ENCODE results near the gene RPL37A.
A peak's percentile ranks its signal among the peaks of the same experiment; 100 is the strongest.

The RPL37A gene

DNA sequence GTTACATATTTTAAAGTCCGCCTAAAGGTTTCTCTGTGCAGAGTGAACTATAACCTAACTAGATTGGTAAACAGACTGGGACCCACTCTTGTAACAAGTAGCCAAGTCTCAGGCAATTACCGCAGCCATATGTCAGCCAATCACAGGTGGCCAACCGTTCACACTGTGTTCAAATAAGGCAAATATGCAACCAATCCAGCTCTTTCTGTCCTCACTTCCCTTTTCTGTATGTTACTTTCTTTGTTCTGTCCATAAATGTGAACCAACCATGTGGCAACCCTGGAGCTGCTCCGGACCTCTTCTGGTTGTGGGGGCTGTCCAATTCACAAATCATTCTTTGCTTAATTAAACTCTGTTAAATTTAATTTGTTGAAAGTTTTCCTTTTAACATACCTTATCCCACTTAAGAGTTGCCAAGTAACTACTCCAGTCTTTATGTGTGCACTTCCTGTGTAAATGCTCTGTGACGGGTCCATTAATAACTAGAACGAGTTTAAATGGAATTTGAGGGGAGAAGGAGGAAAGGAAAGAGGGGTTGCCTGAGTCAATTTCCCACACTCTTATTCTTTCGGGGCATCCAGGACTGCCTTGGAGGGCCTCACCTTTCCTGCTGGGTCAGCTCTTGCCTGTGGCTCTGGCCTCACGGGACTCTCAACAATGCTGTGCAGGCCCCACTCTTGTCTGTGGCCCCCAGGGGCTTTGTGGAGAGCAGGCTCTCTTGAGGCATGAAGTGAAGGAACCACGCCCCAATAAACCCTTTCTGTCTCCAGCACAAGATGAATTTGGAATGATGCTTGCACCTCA lies 6.6 kb upstream of the RPL37A start:
- DNase-seq = no peak

DNA sequence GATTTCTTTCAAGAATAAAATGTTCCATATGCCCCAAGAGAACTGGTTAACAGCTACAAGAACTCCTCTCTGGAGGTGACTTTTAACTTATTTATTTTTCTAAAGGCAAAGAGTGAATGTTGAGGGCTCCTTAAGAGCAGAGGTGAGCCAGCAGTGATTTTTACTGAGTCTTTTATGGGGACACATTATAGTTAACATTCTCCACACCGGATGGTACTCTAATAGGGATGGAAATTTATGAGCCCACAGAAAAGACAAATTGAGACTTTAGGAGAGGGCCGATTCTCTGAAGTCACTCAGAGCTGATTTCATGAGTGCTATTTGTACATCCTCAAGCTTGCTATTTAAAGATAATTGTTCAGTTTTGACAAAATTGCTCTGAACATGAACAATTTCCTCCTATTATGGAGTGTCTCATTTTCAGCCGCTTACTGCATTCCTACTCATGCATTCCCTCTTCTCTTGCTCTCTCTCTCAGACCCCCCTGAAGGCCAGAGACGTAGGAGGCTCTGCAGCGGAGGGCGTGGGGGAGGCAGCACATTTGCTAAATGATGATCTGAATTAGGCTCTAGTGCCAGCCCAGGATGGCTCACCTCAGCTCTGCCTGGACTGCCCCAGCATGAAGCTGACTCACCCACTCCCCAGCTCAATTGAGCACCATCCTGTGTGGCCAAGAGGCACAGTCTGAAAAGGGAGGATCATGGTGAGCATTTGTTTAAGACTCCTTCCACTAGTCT lies 5.9 kb upstream of the RPL37A start:
- peak; percentile 84 for DNase-seq

DNA sequence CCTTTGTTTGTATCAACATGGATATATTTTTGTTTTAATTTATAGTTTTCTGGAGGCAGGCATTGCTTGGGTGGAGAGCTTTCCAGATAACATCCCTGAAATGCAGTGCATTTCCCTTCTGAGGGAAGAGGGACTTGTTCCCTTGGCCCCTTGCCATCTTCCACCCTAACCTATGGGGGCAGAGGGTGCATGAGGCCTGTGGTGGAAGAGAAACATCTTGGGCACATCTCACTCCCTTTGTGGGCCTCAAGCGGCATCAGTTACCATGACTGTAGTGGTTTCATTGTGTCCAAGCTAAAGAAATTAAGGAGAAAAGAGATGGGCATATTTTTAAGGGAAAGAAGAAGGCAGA lies 5.3 kb upstream of the RPL37A start:
- DNase-seq = no peak

DNA sequence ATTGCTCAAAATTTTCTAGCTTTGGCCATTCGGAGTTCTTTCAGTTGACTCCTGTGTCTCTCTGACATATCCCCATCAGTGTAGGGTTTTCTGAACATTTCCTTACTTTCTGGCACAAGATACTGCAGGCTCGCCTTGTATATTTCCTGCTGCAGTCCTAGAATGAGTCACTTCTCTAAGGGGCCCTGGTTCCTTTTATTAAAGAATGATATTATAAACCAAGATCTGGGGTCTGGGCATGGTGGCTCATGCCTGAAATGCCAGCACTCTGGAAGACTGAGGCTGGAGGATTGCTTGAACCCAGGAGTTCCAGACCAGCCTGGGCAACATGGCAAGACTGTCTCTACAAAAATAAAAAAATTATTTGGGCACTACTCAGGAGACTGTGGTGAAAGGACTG lies 3.0 kb upstream of the RPL37A start:
- peak; percentile 47 for DNase-seq

DNA sequence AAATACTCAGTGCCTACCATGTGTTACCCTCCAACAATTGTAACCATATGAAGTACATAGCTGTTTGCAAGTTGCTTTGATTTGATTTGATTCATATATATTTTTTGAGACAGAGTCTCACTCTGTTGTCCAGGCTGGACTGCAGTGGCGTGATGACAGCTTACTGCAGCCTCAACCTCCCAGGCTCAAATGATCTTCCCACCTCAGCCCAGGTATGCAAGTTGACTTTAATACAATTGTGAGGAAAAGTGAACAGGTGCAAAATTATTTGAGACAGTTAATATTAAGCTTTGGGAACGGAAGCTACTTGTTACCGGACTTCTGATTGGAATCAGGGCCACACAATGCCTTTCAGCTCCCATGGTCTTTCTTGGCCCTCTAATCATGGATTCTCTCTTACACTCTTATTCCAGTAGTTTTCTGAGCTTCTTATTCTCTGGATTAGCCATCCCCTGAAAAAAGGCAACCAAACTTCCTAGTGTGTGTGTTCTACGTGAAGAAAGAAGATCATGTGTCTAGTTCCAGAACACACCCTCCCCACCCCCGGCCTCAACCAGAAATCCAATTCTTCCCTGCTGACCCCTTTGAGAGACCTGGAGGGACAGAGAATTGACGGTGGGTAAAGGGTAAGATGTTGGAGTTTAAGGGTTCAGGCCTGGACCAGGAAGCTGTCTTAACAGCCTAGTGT lies 1.1 kb upstream of the RPL37A start:
- DNase-seq = no peak

- DNase-seq = no peak
Measured at GRCh38 chr2:216498070-216498378, 620 bp upstream of the RPL37A start.

- no peak for DNase-seq
Measured at GRCh38 chr2:216499641-216500218, 1.1 kb downstream of the RPL37A start.

DNA sequence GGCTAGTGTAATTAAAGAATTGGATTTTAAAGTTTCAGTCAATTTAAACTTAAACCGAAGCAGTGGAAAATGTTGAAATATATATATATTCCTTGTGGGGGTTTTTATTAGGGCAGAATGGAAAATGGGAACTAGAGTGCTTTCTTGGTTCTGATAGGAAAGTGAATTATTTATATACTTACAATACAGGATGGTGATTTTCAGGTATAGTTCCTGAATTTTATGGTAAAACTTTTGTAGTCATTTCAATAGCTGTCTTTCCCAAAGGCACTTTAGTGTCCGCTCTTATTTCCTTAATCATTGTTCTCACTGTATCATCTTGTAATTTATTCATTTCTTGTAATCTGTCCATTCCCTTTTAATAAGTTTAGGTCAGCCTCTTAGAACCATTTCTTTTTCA lies 1.9 kb downstream of the RPL37A start:
- DNase-seq = no peak

DNA sequence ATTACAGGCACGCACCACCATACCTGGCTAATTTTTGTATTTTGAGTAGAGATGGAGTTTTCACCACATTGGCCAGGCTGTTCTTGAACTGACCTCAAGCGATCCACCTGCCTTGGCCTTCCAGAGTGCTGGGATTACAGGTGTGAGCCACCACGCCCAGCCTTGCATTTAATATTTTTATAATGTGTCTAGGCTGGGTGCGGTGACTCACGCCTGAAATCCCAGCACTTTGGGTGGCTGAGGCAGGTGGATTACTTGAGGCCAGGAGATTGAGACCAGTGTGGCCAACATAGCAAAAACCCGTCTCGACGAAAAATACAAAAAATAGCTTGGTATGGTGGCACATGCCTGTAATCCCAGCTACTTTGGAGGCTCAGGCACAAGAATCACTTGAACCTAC lies 3.2 kb downstream of the RPL37A start:
- DNase-seq = no peak

GRCh38 chr2:216502381-216503158 lies 3.9 kb downstream of the RPL37A start:
- no peak for DNase-seq

- no peak for DNase-seq
Measured at GRCh38 chr2:216503159-216503629, 4.5 kb downstream of the RPL37A start.

GRCh38 chr2:216503697-216504375 lies 5.2 kb downstream of the RPL37A start:
- no peak for DNase-seq

DNA sequence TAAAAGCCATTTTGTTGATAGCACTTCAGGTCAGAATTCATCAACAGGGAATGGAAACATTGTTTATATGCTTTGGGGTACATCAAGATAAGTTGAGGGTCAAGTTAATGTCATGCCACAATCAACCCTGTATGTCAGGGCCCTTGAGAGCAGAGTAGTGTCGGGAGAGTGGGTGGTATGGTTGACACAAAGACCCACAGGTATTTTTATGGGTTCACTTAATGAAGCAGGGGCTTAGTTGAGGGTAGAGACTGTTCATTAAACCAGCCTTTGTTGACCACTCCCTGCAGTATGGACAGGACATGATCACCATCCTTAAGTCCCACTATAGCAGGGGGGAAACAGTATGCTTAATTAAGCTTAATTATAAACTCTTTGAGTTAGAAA lies 5.7 kb downstream of the RPL37A start:
- no peak for DNase-seq

GRCh38 chr2:216505133-216506106 lies 6.8 kb downstream of the RPL37A start:
- DNase-seq = no peak

DNA sequence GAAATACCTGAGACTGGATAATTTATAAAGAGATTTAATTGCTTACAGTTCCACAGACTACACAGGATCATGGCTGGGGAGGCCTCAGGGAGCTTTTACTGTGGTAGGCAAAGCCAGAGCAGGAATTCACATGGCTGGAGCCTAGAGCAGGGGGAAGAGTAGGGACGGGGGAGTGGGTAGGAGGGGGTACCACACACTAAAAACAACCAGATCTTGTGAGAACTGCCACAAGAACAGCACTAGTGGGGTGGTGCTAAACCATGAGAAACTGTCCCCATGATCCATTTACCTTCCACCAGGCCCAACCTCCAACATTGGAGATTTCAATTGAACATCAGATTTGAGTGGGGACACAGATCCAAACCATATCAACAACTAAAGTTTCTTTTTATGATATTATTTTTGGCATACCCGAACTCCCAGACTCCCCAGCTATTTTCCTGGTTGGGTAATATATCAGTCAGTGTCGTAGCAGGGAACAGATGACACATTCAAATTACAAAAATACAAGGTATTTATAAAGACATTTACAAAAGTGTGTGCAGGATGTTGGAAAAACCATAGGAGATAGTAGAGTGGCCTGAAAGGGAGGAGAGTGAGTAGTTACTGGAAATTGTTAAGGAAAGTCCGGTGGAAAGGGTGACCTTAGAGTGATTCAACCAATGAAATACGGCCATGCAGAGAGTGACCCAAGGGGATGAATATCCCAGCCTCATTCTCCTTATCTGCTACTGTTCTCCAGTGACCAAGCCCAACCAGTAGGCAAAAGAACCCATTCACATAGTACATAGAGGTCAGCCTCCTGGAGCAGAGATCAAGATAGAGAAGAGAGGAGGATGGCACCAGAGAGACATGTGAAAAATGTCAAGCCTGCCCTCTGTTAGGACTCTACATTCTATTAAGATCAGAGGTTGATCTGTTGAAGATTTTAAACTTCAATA lies 8.8 kb downstream of the RPL37A start:
- no peak for DNase-seq

- DNase-seq = no peak
Measured at GRCh38 chr2:216508229-216508628, 9.6 kb downstream of the RPL37A start.

DNA sequence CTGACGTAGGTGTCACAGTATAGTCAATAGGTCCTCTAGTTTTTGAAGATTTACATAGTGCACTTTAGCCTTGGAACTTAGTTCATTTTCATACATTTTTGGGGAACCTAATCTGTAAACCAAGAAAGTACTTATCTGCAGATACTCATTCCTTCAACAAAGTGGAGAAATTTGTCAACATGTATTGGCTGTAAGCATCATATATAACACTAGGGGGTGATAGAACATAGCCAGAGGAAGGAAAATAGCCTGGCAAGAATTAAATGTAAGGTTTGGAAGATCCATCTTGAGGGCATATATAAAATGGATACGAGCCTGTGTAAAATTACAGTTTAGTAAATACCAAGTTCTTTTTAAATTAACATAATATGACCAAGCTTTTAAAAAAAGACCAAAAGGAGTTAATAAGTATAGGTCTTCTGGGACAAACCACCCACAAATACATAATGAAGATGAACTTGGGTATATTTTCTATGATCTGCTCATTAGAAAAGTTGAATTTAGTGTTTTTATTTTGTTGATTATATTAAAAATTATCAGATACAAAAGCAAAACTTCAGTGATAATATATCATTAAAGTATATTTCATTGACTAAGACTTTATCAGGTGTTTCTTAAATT lies 18.2 kb downstream of the RPL37A start:
- DNase-seq = peak; percentile 47

GRCh38 chr2:216517447-216518225 lies 19.0 kb downstream of the RPL37A start:
- no peak for DNase-seq

Measured in EL (cell line).